HG03439 (cell line): Measurements from ENCODE around the gene PTPRO.

ENCODE experiments used
- ATAC-seq: cut with Tn5 transposase; IDR thresholded peaks from one replicate; pipeline ENCODE4 v1.9.1; 2021; ENCODE audit warnings: mild to moderate bottlenecking, moderate library complexity; ENCODE audit not compliant: unreplicated experiment

PTPRO gene

DNA sequence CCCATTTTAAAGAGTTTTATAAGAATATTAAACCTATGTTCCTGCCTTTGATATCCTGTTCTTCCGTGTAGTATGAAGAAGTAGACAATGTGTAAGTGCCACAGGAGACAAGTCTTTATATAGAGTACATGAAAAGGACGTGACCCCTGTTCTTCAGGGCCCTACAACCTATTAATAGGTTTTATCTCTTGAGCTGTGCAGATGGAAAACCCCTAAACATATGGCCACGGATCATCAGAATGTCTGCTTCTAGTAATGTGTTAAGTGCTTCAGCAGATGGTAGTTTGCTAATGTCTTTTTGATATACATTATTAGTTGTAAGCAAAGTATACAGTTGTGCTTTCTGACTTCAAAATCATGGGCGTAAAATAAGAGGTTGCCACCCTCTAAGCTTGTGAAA is 228.5 kb downstream of the PTPRO start:
- ATAC-seq: no peak

DNA sequence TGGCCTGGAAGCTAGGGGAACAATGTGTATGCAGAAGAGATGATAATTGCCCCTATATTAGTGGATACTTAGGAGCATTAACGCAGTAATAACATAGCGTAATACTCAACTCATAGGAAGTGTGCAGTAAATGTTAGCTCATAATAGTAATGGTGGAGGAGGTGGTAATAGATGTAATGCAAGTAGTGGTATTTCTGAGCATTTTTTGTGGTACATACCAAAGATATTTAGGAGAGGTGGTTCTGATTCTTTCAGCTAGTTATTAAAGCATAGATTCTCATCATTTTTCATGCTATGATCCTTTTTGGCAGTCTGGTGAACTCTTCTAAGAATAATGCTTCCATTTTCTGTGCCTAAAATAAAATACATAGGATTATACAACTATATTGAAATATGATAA is 233.1 kb downstream of the PTPRO start:
- no peak for ATAC-seq

DNA sequence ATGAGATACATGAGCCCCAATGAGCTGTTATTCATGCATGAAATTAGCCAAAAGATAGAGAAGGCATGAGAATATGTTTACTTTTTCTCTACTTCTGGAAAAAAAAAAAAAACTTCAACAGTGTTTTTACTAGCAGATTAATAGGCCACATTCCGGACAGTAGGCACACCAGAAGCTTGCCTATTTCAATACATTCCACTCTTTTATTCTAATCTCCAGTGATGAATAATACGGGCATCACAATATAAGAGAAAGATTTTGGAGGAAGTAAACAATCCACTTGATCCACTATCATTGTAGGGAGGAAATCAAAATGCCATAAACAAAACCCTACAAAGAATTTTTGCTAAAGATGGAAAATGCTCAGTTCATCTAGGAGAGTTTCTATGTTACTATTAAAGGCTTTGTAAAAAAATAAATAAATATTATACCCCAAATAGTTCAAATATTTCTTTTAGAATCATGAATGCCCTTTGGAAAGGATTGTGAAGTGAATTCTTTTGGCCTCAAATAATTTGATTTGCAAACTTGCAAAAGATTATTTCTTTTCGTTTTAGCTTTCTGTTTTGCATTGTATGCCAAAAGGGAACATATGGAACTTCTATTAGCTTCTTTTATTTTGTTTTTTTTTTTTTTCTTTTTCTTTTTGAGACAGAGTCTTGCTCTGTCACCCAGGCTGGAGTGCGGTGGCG is 234.2 kb downstream of the PTPRO start:
- ATAC-seq: no peak

DNA sequence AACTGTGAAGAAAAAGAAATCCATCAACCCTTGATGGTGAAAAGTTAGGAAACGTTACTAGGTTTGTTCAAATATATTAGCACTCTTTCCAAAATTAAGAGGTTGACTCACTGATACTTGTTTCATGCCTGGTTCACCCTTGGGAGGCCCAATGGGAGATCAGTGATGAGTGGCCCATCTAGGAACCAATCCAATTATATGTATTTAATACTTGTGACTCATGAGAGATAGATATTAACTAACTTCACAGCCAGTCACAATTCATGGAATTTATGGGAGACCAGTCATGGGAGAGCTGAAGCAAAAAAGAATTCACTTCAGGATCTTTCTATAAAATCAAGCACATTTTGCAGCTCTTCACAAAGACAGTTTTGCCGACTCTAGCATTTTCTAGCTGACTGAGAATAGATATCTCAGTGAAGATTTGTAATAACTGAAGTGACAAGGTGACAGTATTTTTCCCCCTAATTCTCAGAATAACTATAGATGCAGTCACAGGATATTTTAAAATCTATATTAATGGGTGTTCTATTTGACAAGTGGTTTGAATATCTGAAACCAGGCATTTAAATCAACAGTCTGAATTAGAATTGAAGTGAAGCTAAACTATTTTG is 236.7 kb downstream of the PTPRO start:
- ATAC-seq: no peak

DNA sequence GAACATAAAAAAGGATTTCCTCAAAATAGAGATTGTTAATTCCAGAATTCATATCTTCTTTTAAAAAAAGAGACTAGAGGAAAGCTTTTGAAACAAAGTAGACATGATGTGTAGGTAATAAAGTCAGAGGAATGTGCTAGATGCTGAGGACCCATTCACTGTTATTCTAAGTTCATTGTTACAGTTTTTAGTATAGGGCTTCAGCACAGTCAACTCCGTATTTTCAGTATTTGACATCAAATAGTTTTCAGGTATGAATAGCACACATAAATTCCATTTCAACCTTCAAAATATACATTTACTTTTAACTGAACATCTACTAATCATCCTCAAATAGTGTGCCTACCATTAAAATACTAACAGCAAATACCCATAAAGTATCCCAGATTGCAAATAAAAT is 239.1 kb downstream of the PTPRO start:
- ATAC-seq: no peak

DNA sequence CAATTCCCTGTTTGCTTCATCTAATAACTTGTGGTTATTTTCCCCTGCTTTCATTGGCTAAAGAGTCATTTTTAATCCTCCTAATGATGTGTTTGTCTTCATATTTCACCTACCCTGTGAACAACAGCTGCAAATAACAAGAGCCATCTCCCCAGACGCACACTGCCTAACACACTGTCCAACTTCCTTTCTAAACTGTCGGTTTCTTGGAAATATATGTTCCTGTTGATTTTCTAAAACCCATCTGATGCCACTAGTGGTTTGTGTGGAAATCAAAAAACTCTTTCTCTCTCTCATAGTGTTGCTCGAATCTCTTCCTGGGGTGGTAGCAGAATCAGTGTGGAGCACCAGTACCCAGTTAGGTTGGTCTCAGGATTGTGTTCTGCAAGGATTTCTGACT is 240.0 kb downstream of the PTPRO start:
- ATAC-seq: no peak

DNA sequence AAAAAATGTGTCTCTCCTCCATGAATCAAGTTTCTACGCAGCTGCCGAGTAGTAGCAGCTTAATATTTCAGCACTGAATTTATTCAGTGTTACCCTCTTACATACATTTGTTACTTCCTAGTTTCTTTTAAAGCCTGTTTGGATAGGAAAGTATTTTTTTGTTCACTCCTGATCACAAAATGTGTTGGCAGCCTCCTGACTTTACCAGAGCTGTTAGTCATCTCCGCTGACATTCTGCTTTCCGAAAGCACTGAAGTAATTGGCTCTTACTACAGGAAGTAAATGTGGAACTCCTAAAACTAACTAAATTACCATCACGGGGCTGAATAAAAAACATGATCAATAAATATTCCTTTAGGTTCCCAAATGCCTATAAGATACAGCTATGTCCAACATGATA is 241.4 kb downstream of the PTPRO start:
- ATAC-seq: no peak

DNA sequence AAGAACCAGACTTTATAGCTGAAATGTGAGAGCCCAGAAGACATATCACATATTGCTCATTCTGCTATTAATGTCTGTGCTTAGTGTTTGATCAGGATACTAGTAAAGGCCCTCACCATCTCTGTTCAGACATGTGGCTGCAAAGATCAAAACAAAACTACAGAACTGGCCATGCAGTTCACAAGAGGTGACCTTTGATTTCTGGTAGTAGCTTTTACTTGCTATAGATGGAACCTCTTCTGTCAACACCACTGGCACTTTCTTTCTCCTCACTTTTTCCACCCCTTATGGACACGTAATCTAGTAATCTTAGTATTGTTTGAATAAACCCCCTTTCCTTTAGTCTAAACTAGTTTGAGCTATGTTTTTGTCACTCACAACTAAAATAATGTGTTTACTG is 252.0 kb downstream of the PTPRO start:
- ATAC-seq: no peak

DNA sequence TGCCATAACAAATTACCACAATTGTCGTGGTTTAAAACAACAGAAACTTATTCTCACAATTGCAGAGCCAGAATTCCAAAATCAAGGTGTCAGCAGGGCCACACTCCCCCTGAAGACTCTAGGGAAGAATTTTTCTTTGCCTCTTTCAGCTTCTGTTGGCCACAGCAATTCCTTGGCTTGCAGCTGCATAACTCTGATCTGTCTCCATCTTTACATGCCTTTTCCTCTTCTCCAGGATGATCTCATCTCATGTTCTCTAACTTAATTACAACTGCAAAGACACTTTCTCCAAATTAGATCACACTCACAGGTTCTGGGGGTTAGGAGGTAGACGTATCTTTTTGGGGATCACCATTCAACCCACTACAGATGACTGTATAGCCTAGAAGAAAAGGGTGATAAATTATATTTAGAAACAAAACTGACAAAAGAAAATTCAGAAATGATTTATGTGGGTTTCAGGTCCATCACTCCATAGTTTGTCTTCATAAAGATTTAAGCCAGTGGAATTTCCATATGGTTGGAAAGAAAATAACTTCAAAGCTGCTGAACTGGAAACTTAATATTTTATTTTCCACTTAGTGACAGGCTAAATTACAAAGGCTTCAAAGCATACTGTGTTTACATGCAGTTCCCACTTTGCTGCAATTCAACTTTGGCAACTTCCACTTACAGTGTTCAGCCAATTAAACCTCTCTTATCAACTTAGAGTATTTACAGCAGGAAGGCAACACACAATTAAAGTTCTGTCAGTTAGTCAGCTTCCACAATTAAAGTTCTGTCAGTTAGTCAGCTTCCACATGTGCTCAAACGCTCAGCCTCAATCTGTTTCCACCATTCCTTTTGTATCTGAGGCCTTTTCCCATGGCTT is 253.6 kb downstream of the PTPRO start:
- no peak for ATAC-seq

DNA sequence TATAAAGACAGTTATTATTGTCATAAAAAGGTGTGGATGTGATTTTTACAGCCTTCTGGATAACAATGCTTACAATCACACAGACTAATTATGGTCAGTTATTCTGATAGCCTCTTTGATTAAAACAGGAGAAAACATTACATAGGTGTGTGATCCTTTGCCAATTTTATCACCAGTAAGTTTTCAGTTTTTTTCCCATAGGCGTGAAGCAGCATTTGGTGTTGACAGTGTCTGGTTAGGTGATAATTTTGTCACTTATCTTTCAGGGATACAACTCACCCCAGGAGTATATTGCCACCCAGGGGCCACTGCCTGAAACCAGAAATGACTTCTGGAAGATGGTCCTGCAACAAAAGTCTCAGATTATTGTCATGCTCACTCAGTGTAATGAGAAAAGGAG is 258.1 kb downstream of the PTPRO start:
- no peak for ATAC-seq

DNA sequence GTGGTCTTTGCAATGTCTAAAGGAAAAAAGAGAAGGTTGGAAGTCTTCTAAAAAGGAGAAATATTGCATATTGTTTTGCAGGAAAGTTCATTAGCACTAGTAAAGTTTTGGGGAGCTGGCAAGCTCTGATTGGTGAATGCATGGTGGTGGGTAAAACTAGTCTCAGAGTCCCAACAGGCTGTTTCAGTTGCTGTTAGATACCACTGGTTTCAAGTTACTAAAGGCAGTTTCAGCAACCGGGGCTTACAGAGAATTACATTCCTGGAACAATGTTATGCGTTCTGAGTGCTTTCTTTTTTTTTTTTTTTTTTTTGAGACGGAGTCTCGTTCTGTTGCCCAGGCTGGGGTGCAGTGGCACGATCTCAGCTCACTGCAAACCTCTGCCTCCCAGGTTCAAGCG is 258.7 kb downstream of the PTPRO start:
- no peak for ATAC-seq

DNA sequence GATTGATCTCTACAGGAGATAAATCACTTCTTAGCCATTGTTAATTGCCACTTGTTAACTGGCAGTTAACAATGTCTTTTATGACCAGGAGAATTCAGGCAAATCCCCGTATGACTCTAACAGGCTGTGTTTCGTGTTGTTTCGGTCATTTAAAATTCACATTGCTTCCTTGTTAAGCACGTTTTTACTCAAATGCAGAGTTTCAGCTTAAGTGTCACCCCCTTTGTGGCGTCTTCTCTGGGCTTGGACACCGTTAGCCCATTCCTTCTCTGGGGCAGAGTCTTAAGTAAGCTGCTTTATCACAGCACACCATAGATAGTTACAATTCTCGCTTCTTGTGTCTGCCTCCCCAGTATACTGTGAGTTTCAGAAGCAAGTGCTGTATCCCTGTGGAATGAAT is 261.5 kb downstream of the PTPRO start:
- no peak for ATAC-seq

DNA sequence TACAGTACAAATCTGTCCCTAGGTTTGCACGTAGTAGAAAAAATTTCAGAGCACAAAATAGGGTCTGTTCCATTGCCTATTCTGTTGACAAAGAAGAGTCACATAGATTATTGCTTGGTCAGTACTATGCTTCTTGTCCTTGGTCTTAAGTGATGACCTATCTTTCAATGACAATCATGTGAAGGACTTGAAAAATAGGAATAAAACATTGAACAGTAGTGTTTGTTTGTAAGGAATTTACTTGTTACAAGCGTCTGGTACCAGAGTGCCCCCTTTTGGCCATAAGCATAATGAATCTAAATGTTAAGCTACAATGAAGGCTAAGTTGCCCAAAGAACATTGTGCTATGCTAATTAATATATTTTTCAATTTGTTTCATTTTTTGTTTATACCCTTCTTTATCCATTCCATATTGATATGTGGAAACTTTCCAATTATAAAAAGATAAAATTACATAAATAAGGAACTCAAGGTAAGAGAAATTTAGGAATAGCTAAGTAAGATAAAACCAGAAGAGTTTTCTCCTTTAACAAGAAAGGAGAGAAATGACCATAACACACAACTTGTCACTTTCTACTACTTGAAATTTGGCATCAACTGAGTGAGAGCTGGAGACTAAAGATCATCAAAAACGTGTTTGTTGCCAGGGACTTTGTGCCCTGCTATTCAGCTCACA is 262.2 kb downstream of the PTPRO start:
- ATAC-seq: peak; percentile 55

DNA sequence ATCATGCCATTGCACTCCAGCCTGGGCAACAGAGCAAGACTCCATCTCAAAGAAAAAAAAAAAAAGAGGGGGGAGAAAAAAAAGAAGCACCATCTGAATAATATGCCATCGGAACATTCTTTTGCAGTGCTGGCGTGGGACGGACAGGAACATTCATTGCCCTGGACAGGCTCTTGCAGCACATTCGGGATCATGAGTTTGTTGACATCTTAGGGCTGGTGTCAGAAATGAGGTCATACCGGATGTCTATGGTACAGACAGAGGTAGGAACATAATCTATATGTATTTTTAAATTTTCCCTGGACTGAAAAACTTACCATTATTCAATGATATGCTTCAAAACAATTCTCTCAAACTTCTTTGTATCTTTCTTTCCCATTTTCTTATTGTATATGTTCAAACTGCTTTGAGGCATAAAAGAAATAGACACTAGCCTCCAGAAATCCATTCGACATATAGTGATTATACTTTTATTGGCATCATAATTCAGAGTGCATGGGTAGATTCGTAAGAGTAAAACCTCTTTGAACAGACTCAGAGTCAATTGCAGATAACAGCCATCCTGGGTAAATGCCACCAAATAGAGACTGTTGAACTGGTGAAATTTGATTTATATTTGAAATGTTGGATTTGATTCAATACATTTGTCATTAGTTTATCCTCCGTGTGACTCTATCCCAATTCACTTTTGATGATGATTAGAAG is 267.2 kb downstream of the PTPRO start:
- no peak for ATAC-seq

DNA sequence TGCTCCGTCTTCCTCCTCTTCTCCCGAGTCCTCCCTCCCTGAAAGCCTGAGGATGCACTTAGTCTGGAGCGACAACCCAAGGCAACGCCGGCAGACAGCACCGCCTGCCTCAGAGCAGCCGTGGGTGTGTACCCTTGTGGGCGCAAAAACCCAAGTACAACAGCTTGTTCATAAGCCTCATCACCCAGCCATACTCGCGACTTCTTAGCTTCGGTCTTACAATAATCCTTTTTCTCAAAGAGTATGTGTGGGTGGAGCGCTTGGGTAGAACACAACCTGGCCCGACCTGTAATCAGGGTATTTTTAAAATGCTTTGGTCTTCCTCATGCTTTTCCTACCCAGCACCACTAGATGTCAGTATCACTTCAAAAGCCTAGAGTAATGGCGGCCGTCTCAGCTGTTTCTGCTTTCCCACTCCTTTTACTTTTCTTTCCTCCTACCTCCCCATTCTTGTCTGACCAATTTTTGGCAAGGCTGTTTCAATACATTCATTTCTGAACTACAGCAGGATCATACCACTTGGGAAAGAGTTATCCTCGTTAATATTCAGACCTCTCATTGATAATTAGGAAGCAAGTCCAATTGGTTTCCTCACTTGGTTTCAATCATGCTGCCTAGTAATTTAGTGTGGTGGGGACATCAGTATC is 268.0 kb downstream of the PTPRO start:
- peak; percentile 85 for ATAC-seq

DNA sequence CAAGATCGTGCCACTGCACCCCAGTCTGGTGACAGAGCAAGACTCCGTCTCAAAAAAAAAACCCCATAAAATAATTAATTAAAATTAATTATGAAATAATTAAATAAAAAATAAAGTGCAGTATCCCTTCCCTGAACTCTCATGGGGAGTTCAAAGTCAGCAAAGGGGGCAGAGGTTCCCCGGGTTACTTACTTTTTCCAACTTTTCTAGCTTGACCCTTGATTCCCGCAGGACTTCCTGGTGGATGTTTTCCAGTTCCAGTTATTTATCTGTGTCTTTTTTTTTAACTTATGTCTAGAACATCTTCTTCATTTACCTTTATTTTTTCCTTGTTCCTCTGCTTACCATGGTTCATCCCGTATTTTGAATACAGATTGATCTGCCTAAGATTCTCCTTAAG is 269.5 kb downstream of the PTPRO start:
- ATAC-seq: no peak

DNA sequence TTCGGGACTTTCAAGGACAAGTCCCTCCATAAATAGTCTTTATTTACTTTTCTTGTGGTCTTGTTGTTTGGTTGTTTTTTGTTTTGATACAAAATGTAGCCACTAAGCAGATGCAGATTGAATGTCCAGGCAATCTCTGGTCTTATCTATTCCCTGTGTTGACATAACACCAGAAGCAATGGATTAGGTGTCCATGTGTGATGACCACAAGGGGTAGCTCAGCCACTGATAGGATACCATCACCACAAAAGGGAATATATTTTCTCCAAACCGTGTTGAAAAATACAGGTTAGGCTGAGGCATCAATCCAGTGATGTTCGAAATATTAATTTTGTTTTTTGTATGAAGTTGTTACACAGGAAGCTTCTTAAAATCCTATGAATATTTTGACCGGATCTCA is 270.6 kb downstream of the PTPRO start:
- no peak for ATAC-seq

DNA sequence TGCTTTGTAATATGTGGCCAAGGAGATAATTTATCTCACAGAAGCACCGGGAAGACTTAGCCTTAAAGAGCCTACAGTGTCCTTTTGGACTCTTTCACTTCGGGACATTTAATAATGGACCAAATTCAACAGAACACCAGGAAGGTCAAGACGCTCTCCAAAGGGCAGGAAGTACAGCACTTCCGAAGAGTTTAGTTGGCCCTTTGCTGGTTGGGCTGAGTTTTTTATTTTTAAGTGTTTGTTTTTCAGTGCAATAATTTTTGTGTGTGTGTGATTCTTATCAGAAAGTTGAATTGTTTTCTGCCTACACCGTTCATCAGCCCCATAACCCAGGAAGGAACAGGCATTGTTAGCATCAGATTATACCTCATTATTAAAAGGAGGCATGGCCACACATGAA is 273.9 kb downstream of the PTPRO start:
- ATAC-seq: no peak

DNA sequence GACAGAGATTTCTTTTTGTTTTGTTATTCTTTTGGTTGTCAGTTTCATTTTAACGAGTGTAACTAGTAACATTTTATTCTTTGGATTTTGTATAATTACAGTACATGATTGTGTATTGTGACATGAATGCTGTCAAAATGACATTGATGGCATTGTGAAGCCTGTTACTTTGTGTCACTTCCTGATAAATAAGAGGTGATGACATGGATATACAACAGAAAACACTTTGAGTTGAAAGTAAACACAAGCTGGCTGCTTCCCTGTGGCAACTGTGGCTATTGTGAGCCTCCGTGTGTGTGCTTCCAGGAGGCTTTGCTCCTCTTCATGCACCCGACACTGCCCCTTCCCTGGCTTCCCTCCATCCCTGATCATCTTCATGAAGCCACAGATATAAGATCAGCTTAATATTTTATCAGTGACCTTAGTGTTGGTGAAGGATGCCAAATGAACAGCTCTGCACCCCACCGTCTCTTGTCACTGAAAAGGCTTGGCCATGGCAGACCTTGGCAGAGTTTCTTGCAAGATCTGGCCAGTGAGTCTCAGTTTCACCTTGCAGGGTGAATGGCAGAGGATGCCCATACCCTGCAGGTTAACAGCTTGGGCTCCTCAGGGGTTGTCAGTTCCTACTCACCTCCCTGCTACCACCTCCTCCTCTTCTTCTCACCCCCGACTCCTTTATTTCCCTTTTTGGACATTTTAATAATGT is 275.0 kb downstream of the PTPRO start:
- ATAC-seq: no peak
